ENCODE results near the gene NUCB2.

Gene NUCB2

DNA sequence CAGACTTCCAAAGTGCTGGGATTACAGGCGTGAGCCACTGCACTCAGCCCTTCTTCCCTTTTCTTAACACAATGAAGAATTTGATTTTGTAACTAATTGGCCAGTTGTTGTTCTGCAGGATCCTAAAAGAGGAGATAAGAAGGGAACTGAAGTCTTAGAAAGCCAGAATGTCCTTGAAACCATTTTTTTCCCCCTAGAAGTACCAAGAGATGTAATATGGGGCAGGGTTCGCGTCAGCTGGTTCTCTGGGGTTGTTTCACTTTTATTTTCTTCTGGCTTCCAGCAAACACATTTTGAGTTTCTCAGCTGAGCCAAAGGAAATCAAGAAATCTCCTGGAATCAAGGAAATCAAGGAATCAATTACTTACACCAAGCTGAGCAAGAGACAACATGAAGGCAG lies 7.6 kb upstream of the NUCB2 start:
- no peak for DNase-seq

DNA sequence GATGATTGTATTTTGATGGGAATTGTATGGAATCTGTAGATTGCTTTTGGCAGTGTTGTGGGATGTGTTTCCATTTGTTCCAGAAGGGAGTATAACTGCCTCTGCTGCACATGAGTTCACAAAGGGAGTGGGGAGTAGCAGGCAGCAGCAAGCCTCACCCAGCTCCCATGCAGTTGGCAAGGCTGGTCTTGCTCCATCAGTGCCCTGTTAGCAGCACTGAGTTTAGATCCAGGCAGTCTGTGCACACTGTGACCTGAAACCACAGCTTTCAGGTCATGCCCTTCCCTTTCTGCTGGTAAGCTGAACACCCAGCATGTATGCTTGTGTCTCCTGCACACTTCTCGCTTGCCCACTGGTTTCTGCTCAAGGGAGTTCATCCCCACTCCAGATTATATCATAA lies 3.7 kb upstream of the NUCB2 start:
- DNase-seq: no peak

DNA sequence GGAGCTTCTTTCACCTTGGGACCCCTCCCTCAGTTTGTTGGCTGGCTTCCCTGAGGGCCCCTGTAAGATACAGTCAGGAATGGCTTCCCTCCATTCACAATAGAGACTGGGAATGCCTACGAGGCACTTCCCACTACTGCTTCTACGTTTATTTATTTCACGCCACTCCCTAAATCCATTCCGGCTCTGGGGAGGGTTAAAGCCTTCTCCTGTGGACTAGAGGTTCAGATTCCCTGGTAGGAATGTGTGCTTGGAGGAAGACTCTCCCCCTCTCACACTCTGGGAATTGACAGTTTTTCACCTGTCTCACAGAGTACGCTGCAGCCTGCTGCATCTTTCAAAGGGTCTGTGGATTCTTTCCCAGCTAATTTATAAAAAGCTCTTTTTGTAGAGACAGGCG lies 3.3 kb upstream of the NUCB2 start:
- DNase-seq: no peak

DNA sequence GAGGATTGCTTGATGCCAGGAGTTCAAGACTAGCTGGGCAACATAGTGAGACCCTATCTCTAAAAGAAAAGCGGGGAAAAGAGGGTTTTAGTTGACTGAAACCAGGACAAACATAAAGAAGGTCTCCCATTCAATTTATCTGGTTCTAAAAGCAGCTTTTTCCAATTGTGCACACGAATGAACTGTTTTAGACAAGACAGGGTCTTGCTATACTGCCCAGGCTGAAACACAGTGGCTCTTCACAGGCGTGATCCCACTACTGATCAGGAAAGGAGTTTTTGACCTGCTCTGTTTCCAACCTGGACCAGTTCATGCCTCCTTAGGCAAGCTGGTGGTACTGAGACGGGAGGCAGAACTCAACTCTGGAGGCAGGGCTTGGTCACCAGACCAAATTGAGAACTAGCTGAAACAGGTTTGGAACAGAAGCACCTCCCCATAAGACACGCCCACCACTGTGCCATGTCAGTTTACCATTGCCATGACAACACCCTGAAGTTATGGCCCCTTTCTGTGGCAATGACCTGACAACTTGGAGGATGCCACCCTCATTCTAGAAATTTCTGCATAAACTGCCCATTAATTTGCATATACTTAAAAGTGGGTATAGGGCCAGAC lies 2.8 kb upstream of the NUCB2 start:
- no peak for DNase-seq

DNA sequence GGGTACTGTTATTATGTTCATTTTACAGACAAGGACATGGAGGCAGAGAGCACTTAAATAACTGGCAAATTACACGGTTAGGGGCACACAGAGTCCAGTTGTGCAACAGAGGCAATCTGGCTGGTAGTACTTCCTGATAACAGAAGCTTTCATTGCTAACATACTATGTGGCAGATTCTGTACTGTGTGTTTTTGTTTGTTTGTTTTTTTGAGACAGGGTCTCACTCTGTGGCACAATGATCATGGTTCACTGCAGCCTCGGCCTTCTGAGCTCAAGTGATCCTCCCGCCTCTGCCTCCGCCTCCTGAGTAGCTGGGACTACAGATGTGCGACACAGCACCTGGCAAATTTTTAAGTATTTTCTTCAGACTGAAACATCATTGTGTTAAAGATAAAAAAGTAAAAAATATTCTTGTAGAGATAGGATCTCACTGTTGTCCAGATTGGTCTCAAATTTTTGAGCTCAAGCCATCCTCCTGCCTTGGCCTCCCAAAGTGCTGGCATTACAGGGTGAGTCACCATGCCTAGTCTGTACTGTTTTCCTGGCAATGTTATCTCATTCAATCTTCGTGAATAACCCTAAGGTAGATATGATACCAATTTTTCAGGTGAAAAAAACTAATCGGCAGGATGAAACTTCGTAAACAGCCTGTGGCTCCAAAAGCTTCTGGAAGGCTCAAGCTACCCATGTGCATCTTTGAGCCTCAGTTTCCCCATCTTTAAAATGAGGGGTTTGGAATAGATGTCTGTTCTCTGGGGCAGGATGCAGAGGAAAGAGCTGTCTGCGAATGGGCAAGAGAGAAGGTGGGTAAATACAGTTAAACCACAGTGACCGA lies 921 bp upstream of the NUCB2 start:
- DNase-seq: peak; percentile 34

DNA sequence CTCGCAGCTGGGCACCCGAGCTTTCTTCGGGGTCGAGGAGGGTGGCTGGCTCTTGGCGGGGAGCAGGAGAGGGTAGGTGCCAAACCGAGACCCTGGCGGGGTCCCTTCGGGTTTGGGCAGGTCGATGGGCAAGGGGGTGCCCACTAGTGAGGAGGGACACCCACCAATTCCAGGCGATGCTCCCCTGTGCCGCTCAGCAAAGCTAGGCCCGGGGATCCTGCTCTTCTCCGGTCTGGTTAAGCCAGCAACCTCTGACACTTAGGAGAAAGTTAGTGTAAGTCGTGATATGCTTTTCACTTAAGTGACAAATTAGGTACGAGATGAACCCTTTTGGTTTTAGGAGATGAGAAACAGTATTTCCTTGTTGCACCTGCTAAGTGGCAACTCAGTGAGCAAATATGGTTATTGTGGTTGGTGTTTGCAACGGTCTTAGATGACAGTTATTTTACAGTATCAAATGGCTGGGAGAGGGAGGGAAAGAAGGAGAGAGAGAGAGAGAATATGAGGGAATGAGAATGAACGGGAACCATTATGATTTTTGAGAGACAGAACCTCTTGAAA lies 565 bp downstream of the NUCB2 start:
- peak; percentile 62 for DNase-seq

DNA sequence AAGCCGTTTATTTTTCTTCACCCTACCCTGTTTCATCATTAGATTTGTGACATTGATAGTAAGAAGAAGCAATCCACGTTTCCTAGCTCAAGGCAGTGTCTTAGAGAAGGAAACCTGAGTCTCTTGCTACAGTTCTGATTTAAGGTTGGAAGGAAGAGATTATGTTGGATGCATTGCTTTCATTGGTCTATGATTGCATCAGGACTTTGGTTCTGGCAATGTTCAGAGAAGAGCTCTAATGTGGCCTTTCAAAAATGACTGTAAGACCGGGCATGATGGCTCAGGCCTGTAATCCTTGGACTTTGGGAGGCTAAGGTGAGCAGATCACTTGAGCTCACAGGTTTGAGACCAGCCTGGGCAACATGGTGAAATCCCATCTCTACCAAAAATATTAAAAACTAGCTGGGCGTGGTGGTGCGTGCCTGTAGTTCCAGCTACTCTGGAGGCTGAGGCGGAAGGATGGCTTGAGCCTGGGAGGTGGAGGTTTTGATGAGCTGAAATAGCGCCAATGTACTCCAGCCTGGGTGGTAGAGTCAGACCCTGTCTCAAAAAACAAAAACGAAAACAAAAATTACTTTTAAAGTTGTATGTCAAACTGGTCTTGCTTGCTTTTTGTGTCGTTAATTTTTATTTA lies 4.1 kb downstream of the NUCB2 start:
- DNase-seq: no peak

DNA sequence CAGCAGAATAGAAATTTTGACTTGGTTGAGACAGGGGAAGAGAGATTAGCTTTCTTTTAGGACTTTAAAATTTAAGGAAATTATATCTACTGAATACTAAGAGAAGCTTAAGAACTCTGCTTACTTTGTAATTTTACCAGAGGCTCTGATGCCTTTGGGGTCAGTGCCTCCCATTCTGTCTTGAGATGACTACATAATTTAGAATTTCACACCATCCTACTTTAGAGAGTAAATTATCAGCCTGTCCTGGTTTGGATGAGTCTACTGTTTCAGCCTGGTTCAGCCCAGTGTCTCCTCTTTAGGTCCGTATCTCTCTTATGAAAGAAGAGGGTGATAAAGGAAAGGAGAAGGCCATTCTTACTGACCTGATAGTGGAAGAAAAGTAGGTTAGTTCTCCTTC lies 9.8 kb downstream of the NUCB2 start:
- DNase-seq: no peak

DNA sequence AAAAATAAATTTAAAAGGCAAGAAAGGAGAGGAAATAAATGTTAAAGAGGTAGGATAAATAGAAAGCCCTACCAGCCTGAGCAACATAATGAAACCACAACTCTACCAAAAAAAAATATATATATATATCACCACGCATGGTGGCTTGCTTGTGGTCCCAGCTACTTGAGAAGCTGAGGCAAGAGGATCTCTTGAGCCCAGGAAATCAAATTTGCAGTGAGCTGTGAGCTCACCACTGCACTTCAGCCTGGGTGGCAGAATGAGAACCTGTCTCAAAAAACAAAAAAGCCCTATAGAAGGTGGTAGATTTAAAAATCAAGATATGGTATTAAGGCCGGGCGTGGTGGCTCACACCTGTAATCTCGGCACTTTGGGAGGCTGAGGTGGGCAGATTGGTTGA lies 10.5 kb downstream of the NUCB2 start:
- no peak for DNase-seq

DNA sequence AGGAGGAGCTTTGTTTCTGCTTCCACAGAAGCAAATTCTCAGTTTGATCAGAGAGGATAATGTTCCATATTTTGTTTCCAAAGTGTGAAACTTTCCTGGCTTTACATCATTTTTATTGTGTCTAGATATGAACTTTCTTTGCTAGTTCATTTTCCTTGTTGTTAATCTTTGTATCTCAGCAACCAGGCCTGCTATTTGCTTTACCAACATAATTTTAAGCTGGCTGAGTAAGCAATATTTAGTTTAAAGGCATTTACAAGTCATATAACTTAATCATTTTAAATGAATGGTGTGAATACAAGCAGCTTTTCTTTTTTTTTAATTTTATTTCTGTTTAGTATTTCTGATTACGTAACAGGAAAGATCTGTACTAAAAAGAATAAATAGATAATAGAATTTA lies 15.2 kb downstream of the NUCB2 start:
- no peak for DNase-seq

DNA sequence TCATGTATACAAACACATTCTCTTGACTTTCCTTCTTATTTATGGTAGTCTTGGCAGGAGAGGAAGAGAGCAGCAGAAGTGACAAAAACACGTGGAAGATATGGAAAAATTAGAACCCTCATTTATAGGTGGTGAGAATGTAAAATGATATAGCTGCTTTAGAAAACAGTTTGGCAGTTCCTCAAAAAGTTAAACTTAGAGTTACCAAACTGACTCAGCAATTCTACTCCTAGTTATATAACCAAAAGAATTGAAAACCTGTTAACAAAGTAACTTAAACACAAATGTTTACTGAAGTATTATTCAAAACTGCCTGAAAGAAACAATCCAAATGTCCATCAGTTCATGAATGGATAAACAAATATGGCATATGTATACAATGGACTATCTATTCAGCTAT lies 16.8 kb downstream of the NUCB2 start:
- no peak for DNase-seq

DNA sequence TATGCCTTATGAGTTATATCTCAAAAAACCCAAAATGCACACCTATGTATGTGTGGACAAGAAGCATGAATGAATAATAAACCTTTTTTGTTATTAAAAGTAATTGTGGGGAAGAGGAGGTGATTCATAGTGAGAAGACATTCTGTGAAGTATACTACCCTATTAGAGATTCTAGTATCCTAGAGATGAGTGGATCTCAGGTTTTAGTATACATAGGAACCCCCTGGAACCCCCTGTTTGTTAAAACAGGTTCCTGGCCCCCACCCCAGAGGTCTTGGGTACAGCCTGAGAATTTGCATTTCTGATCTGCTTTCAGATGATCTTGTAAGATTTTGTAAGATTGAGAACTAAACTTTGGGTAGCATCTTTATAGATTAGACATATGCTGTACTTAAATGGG lies 17.5 kb downstream of the NUCB2 start:
- no peak for DNase-seq

DNA sequence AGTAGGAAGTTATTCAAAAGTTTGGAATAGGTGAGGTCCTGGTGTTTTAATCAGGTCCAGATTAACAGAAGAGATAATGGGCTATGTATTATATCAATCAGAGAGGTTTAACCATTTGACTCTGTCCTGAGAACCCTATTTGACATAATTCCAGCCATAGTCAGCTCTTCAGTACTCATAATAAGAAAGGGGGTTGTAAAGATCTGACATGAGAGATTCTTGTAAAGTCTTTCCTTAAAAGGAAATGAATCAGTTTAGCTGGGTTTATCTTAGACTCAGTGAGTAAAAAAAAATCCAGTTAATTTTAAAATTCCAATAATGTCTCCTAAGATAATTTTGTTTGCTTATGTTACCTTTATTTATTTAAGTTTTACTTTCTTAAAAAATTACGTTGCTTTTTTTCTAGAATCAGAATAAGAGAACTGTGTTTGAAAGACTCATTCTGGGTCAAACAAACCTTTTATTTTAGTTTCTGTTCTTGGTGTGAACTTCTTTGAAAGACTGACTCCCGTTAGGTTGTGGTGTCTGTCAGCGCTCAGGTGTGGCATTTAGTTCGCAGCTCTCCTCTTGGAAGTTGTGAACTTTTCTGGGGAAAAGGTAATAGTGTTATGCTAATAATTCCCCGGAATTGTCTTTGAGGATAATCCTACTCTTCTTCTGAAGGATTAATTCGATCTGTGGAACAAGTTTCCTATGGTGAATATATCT lies 20.5 kb downstream of the NUCB2 start:
- no peak for DNase-seq

DNA sequence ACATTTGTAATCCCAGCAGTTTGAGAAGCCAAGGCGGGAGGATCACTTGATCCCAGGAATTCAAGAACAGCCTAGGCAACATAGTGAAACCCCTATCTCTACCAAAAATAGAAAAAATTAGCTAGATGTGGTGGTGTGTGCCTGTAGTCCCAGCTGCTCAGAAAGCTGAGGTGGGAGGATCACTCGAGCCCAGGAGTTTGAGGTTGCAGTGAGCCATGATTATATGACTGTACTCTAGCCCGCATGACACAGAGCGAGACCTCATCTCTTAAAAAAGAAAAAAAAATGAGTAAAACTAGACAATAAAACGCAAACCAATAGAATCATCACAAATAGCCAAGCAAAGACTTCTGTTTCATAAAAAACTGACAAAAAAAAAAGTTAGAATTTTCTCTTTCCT lies 21.8 kb downstream of the NUCB2 start:
- no peak for DNase-seq

DNA sequence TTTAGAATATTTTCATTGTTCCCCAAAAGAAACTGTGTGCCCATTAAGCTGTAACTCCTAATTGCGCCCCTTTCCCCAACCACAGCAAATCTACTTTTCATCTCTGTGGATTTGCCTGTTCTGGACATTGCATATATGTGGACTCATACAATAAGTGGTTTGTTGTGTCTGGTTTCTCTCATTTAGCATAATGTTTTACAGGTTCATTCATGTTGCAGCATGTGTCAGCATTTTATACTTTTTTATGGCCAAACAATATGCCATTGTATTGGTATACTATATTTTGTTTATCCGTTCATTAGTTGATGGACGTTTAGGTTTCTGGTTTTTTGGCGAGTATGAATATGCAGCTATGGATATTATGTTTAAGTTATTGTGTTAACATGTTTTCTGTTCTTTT lies 23.8 kb downstream of the NUCB2 start:
- no peak for DNase-seq

DNA sequence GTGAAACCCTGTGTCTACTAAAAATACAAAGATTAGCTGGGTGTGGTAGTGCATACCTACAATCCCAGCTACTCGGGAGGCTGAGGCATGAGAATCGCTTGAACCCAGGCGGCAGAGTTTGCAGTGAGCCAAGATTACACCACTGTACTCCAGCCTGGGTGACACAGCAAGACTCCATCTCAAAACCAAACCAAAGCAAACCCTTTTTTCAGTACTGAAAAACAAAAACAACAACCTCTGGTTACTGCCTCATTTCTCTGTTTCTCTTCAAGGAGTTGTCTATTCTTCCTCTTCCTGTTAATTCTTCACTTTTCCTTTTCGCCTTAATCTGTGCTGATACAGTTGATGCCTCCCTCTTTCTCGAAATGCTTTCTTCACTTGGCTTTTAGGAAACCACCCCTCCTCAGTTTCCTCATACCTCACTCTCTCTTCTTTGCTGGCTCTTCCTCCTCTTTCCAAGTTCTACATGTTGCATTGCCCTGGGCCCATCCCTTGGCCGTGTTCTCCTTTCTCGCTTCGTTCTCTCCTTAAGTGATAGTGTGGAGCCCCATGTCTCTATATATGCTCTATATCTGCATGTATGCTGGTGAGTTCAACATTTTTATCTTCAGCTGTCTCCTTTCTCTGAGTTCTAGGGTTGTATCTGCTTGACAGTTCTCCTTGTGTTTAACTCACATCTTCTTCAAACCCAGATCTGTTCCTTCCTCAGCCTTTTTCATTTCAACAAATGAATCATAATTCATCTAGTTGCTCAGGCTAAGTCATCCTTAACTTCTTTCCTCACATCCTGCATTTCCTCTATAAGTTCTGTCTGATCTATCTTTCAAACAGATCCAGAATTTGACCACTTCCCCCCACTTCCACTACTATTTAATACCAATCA lies 37.1 kb downstream of the NUCB2 start:
- no peak for DNase-seq

DNA sequence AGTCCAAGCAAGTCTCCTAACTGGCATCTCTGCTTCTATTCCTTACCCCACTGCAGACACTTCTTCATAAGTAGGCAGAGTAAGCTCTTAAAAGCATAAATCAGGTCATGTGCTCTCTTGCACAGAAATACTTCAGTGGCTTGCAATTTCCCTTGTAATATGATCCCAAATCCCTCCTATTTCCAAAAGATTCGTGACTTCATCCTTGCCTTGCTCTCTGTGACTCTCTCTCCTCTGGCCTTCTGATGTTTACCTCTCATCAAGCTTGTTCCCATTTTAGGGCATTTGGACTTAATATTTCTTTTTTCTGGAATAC lies 37.7 kb downstream of the NUCB2 start:
- DNase-seq: peak; percentile 78

DNA sequence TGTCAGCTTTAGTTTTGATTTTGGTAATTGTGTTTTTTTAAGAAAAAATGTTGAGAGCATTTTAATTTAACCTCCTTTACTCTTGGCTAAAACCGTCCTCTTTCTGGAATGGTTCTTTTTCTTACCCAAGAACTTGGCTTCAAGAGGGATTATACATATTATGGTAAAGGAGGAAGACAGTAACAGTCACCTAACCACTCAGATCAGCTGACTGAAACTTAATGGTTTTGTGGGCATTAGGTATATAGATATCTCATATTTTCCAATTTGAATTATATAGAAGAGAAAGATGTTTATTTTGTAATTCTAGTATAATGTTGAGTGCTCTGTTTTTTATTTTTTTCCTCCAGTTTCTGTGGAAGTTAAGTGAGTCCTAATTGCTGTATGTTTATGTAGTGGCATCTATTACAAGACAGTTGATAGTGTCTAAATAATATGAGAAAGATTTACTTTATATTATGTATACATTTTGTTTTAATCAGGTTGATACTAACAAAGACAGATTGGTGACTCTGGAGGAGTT lies 38.4 kb downstream of the NUCB2 start:
- no peak for DNase-seq

DNA sequence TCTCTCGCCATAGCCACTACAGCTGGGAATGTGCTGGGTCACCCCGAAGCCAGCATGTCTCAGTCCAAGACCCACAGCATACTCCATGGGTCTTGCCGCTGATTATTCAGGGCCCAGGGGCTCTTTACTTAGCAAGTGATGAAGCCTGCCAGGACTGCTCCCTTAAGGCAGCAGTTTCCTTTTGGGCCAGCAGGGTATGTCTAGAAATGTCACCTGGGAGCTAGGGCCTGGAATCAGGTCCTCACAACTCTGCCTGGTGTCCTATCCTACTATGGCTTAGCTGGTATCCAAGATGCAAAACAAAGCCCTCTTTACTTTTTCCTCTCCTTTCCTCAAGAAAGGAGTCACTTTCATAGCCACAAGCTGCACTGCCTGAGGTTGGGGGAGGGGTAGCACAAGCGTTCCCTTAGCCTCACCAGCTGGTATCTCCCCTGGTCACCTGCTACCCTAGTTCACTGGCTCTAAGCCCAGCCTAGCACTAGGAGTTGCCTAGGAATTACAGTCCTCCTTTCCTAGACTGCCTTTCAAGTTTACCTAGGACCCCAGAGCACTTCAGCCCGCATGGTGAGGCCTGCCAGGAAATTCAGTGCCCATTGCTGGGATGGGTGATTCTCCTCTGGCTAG lies 52.4 kb downstream of the NUCB2 start:
- no peak for DNase-seq

DNA sequence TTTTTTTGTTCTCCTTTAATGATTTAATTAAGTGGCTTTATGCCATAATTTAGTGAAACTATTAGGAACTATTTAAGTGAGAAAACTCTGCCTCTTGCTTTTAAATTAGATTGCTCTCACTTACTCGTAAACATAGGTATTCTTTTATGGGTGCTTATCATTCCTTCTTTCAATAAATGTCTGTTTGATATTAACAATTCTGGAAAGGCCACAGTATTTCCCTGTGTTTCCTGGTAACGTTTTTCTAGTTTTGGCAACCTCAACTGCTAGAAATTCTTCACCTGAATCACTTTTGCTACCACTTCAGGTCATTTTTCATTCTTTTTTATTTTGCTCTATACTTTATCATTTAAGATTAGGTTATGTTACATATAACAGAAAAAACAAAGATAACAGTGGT lies 55.1 kb downstream of the NUCB2 start:
- DNase-seq: no peak

DNA sequence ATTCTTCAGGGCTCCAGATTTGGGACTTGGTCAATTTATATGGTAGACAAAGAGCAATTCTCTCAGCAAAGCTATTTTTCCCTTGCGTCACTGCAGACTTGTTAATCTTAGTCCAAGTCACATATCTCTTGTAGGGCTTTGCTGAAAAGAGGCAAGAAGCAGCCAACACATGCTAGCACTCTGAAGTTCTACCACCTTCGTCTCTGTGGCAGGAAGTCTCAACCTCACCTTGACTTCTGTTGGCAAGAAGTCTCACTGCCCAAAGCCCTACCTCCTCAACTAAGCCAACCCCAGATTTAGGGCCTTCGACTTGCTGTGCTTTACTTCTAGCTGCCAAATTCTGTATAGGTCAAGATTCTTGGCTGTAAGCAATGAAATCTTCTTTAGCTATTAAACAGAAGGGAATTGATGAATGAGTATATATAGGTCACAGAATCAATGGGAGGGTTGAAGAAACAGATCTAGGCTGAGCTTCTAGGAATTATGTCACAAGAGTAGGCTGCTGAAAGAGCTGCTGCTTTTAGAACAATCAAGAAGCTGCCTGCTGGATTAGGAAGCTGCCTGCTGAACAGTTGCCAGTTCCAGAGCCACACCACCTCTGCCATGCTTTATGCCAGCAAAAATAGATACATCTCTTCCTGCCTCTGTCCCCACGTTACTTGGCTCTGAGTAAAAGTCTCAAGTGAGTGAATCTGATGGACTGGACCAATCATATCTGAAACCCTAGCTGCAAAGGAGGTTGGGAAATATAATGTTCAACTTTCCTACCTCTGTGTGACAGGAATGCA lies 57.5 kb downstream of the NUCB2 start:
- no peak for DNase-seq
